ENCODE results near the gene LMX1A. TPM values are rescaled to one million over a fixed set of nuclear protein-coding genes. Genes with fewer than 3 reads are reported as not detected.

Gene LMX1A
- total RNA-seq, 1 donor from 2014 or later = 1.6 TPM

DNA sequence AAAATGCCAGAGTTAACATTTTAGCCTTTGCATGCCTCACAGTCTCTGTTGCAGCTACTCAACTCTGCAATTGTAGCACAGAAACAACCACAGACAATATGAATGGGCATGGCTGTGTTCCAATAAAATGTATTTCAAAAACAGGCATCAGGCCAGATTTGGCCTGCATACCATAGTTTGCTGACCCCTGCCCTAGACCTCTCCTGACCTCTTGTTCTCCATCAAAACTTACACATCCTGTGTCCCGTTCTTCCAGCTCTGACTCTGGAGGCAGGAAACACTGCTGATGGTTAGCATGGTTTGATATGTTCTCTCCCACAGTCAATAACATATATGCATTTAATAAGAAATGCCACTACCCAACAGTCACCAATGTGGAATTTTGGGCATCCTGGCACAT is 138.6 kb downstream of the LMX1A start:
- no peaks in the 10 kb centered on the region for H3K4me1 ChIP-seq (ENCODE audit: control insufficient read depth in 3 of 3, insufficient read depth in 3 of 3, low read length in 3 of 3)
- H3K36me3 ChIP-seq (ENCODE audit: control insufficient read depth in 3 of 3, insufficient read depth in 3 of 3, low read length in 3 of 3) = no peaks in the 10 kb centered on the region
- no peak overlapping the region for H3K4me3 ChIP-seq (ENCODE audit: low read length in 3 of 3)
- H3K9ac ChIP-seq (ENCODE audit: low read depth in 1 of 3, low read length in 3 of 3) = no peak overlapping the region
- no peak overlapping the region for H3K27ac ChIP-seq (ENCODE audit: low read depth, low read length)
- peaks cover 0 to 3% (median 0%) of the 10 kb centered on the region in 3 donors for H3K27me3 ChIP-seq (ENCODE audit: control insufficient read depth in 3 of 3, insufficient read depth in 3 of 3, low read length in 3 of 3)
- no peaks in the 10 kb centered on the region for H3K9me3 ChIP-seq (ENCODE audit: control insufficient read depth in 3 of 3, low read length in 3 of 3)

DNA sequence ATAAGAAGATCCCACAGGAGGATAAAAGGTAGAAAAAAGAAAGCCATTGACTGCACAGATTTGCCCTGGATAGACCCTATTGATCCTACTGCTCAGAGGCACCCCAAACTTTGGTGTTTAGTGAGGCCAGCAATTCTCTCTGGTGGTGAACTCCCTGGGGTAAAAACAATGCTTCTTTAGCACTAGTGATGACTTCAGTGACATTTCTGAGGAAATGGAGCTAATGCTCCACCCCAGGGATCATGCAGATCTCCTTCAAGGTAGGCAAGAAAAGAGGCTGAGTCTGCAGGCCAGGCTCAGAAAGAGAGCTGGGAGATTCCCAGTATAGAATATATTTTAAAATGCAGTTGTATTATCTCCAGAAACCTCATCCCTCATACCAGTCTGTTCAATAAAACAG is 140.3 kb downstream of the LMX1A start:
- Histone ChIP-seq H3K4me1 (ENCODE audit: control insufficient read depth in 3 of 3, insufficient read depth in 3 of 3, low read length in 3 of 3) (no peaks in the 10 kb centered on the region), H3K9me3 (ENCODE audit: control insufficient read depth in 3 of 3, low read length in 3 of 3) (no peaks in the 10 kb centered on the region), H3K27ac (ENCODE audit: low read depth, low read length) (no peak overlapping the region), H3K36me3 (ENCODE audit: control insufficient read depth in 3 of 3, insufficient read depth in 3 of 3, low read length in 3 of 3) (no peaks in the 10 kb centered on the region), H3K27me3 (ENCODE audit: control insufficient read depth in 3 of 3, insufficient read depth in 3 of 3, low read length in 3 of 3) (peaks cover 0 to 3% (median 0%) of the 10 kb centered on the region in 3 donors), H3K9ac (ENCODE audit: low read depth in 1 of 3, low read length in 3 of 3) (no peak overlapping the region), H3K4me3 (ENCODE audit: low read length in 3 of 3) (no peak overlapping the region)

GRCh38 chr1:165215676-165216075 is 140.8 kb downstream of the LMX1A start:
- Histone ChIP-seq H3K9ac (ENCODE audit: low read depth in 1 of 3, low read length in 3 of 3) (no peak overlapping the region), H3K27ac (ENCODE audit: low read depth, low read length) (no peak overlapping the region), H3K9me3 (ENCODE audit: control insufficient read depth in 3 of 3, low read length in 3 of 3) (no peaks in the 10 kb centered on the region), H3K27me3 (ENCODE audit: control insufficient read depth in 3 of 3, insufficient read depth in 3 of 3, low read length in 3 of 3) (peaks cover 0 to 3% (median 0%) of the 10 kb centered on the region in 3 donors), H3K36me3 (ENCODE audit: control insufficient read depth in 3 of 3, insufficient read depth in 3 of 3, low read length in 3 of 3) (no peaks in the 10 kb centered on the region), H3K4me1 (ENCODE audit: control insufficient read depth in 3 of 3, insufficient read depth in 3 of 3, low read length in 3 of 3) (no peaks in the 10 kb centered on the region), H3K4me3 (ENCODE audit: low read length in 3 of 3) (no peak overlapping the region)

DNA sequence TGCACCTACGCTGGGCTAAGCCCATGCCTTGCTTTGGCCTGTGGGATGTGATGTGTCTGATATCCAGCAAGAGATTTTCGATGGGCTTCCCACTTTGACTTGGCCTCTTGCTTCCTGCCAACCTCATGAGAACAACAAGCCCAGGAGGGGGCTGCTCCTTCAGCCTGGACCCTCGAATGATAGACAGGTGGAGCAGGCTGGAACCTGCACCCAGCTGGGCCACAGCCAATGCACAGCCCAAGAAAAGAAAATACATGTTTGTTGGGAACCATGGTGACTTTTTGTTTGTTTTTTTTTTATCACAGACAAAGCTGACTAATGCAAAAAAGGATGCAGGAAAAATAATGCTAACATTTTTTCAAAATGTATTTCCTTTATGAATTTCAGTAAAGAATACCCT is 144.3 kb downstream of the LMX1A start:
- Histone ChIP-seq H3K27ac (ENCODE audit: low read depth, low read length) (no peak overlapping the region), H3K9ac (ENCODE audit: low read depth in 1 of 3, low read length in 3 of 3) (no peak overlapping the region), H3K4me1 (ENCODE audit: control insufficient read depth in 3 of 3, insufficient read depth in 3 of 3, low read length in 3 of 3) (no peaks in the 10 kb centered on the region), H3K27me3 (ENCODE audit: control insufficient read depth in 3 of 3, insufficient read depth in 3 of 3, low read length in 3 of 3) (no peaks in the 10 kb centered on the region), H3K36me3 (ENCODE audit: control insufficient read depth in 3 of 3, insufficient read depth in 3 of 3, low read length in 3 of 3) (no peaks in the 10 kb centered on the region), H3K4me3 (ENCODE audit: low read length in 3 of 3) (no peak overlapping the region), H3K9me3 (ENCODE audit: control insufficient read depth in 3 of 3, low read length in 3 of 3) (no peaks in the 10 kb centered on the region)

GRCh38 chr1:165207853-165208515 is 148.5 kb downstream of the LMX1A start:
- Histone ChIP-seq H3K4me1 (ENCODE audit: control insufficient read depth in 3 of 3, insufficient read depth in 3 of 3, low read length in 3 of 3) (no peaks in the 10 kb centered on the region), H3K9ac (ENCODE audit: low read depth in 1 of 3, low read length in 3 of 3) (no peak overlapping the region), H3K27ac (ENCODE audit: low read depth, low read length) (no peak overlapping the region), H3K27me3 (ENCODE audit: control insufficient read depth in 3 of 3, insufficient read depth in 3 of 3, low read length in 3 of 3) (no peaks in the 10 kb centered on the region), H3K9me3 (ENCODE audit: control insufficient read depth in 3 of 3, low read length in 3 of 3) (no peaks in the 10 kb centered on the region), H3K4me3 (ENCODE audit: low read length in 3 of 3) (no peak overlapping the region), H3K36me3 (ENCODE audit: control insufficient read depth in 3 of 3, insufficient read depth in 3 of 3, low read length in 3 of 3) (no peaks in the 10 kb centered on the region)

DNA sequence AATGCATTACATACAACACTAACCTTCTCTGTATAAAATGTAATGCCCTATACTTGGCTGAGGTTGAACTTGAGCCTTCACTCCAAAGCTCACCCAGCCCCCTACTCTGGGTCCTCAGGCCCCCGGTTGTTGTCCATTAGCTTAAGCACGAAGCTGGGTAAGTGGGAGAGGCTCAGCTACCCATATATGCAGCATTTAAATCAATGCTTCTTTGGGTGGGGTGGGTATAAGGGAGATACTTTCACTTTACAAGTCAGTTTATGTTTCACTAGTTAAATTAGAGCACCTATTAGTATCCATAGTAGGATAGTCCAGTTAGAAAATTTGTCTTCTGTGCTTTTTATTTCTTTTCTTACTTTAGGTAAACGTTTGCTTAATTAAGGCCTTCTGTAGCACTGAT is 151.4 kb downstream of the LMX1A start:
- Histone ChIP-seq H3K9me3 (ENCODE audit: control insufficient read depth in 3 of 3, low read length in 3 of 3) (no peaks in the 10 kb centered on the region), H3K27me3 (ENCODE audit: control insufficient read depth in 3 of 3, insufficient read depth in 3 of 3, low read length in 3 of 3) (no peaks in the 10 kb centered on the region), H3K4me3 (ENCODE audit: low read length in 3 of 3) (no peak overlapping the region), H3K4me1 (ENCODE audit: control insufficient read depth in 3 of 3, insufficient read depth in 3 of 3, low read length in 3 of 3) (no peaks in the 10 kb centered on the region), H3K36me3 (ENCODE audit: control insufficient read depth in 3 of 3, insufficient read depth in 3 of 3, low read length in 3 of 3) (no peaks in the 10 kb centered on the region), H3K27ac (ENCODE audit: low read depth, low read length) (no peak overlapping the region), H3K9ac (ENCODE audit: low read depth in 1 of 3, low read length in 3 of 3) (no peak overlapping the region)

- Histone ChIP-seq H3K4me1 (ENCODE audit: control insufficient read depth in 3 of 3, insufficient read depth in 3 of 3, low read length in 3 of 3) (no peaks in the 10 kb centered on the region), H3K9ac (ENCODE audit: low read depth in 1 of 3, low read length in 3 of 3) (no peak overlapping the region), H3K9me3 (ENCODE audit: control insufficient read depth in 3 of 3, low read length in 3 of 3) (no peaks in the 10 kb centered on the region), H3K27ac (ENCODE audit: low read depth, low read length) (no peak overlapping the region), H3K4me3 (ENCODE audit: low read length in 3 of 3) (no peak overlapping the region), H3K36me3 (ENCODE audit: control insufficient read depth in 3 of 3, insufficient read depth in 3 of 3, low read length in 3 of 3) (no peaks in the 10 kb centered on the region), H3K27me3 (ENCODE audit: control insufficient read depth in 3 of 3, insufficient read depth in 3 of 3, low read length in 3 of 3) (no peaks in the 10 kb centered on the region)
Measured at GRCh38 chr1:165204548-165204947, 152.0 kb downstream of the LMX1A start.

DNA sequence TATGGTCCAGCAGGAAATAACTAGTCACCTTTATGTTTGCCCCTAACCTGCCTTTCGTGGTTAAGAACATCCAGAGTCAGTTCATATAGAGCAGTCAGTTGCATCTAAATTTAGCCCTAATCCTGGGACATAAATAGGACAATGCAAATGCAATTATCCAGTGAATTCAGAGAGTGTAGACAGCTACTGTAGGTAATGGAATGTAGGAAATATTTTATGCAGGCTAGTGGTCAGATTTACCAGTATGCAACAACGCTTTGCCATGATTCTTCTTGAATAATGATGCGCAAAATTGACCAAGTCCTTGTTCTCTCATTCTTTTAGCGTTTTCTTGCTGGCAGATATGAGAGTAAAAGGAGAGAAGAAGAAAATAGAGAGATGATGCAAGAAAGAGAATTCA is 165.4 kb downstream of the LMX1A start:
- H3K27ac ChIP-seq (ENCODE audit: low read depth, low read length) = peak overlapping the region; percentile 7
- H3K36me3 ChIP-seq (ENCODE audit: control insufficient read depth in 3 of 3, insufficient read depth in 3 of 3, low read length in 3 of 3) = no peaks in the 10 kb centered on the region
- peaks cover 0 to 6% (median 4%) of the 10 kb centered on the region in 3 donors for H3K4me1 ChIP-seq (ENCODE audit: control insufficient read depth in 3 of 3, insufficient read depth in 3 of 3, low read length in 3 of 3)
- H3K9ac ChIP-seq (ENCODE audit: low read depth in 1 of 3, low read length in 3 of 3) = no peak overlapping the region
- peaks cover 0 to 2% (median 0%) of the 10 kb centered on the region in 3 donors for H3K27me3 ChIP-seq (ENCODE audit: control insufficient read depth in 3 of 3, insufficient read depth in 3 of 3, low read length in 3 of 3)
- H3K4me3 ChIP-seq (ENCODE audit: low read length in 3 of 3) = no peak overlapping the region
- no peaks in the 10 kb centered on the region for H3K9me3 ChIP-seq (ENCODE audit: control insufficient read depth in 3 of 3, low read length in 3 of 3)

- Histone ChIP-seq H3K9ac (ENCODE audit: low read depth in 1 of 3, low read length in 3 of 3) (no peak overlapping the region), H3K27ac (ENCODE audit: low read depth, low read length) (no peak overlapping the region), H3K27me3 (ENCODE audit: control insufficient read depth in 3 of 3, insufficient read depth in 3 of 3, low read length in 3 of 3) (no peaks in the 10 kb centered on the region), H3K36me3 (ENCODE audit: control insufficient read depth in 3 of 3, insufficient read depth in 3 of 3, low read length in 3 of 3) (no peaks in the 10 kb centered on the region), H3K4me1 (ENCODE audit: control insufficient read depth in 3 of 3, insufficient read depth in 3 of 3, low read length in 3 of 3) (peaks cover 0 to 6% (median 4%) of the 10 kb centered on the region in 3 donors), H3K9me3 (ENCODE audit: control insufficient read depth in 3 of 3, low read length in 3 of 3) (no peaks in the 10 kb centered on the region), H3K4me3 (ENCODE audit: low read length in 3 of 3) (no peak overlapping the region)
Measured at GRCh38 chr1:165189913-165190312, 166.6 kb downstream of the LMX1A start.

GRCh38 chr1:165189011-165189410 is 167.5 kb downstream of the LMX1A start:
- H3K27me3 ChIP-seq (ENCODE audit: control insufficient read depth in 3 of 3, insufficient read depth in 3 of 3, low read length in 3 of 3) = no peaks in the 10 kb centered on the region
- peaks cover 0 to 6% (median 4%) of the 10 kb centered on the region in 3 donors for H3K4me1 ChIP-seq (ENCODE audit: control insufficient read depth in 3 of 3, insufficient read depth in 3 of 3, low read length in 3 of 3)
- no peak overlapping the region for H3K4me3 ChIP-seq (ENCODE audit: low read length in 3 of 3)
- H3K27ac ChIP-seq (ENCODE audit: low read depth, low read length) = no peak overlapping the region
- H3K9ac ChIP-seq (ENCODE audit: low read depth in 1 of 3, low read length in 3 of 3) = no peak overlapping the region
- H3K36me3 ChIP-seq (ENCODE audit: control insufficient read depth in 3 of 3, insufficient read depth in 3 of 3, low read length in 3 of 3) = no peaks in the 10 kb centered on the region
- H3K9me3 ChIP-seq (ENCODE audit: control insufficient read depth in 3 of 3, low read length in 3 of 3) = no peaks in the 10 kb centered on the region

All from skeletal muscle tissue (tissue), 4 donors.